SK-N-MC (cell line): Measurements from ENCODE around the gene HMGCS1.

Experiments
- DNase-seq: peaks from one replicate; pipeline ENCODE4 v3.0.0-alpha.2; 2011; ENCODE audit warnings: low read depth, low spot score
- H3K27ac ChIP-seq: fragments of 200-600 bp; sonication (generic); 2 replicates; pipeline ENCODE4 v1.5.1; 2016; ENCODE audit warnings: mixed run types
- H3K36me3 ChIP-seq: fragments of 200-600 bp; sonication (generic); 2 replicates; pipeline ENCODE4 v1.6.1; 2017; ENCODE audit warnings: antibody characterized with exemption, low read length, mixed read lengths; ENCODE audit not compliant: insufficient read depth
- H3K4me3 ChIP-seq: fragments of 200-600 bp; sonication (generic); 2 replicates; pipeline ENCODE4 v1.5.1; 2016
- H3K9ac ChIP-seq: fragments of 200-600 bp; sonication (generic); 2 replicates; pipeline ENCODE4 v1.8.0; 2017; ENCODE audit warnings: mixed run types, mixed read lengths; ENCODE audit not compliant: insufficient read length
- H3K9me3 ChIP-seq: fragments of 200-600 bp; sonication (generic); 2 replicates; pipeline ENCODE4 v1.6.1; 2017; ENCODE audit warnings: low read depth, mild to moderate bottlenecking, antibody characterized with exemption, low read length, moderate library complexity, mixed read lengths
- EZH2 ChIP-seq: fragments of 200-600 bp; sonication (generic); IDR thresholded peaks from one replicate; pipeline ENCODE4 v1.6.1; 2017; ENCODE audit warnings: antibody characterized with exemption
- FOXP2 ChIP-seq: optimal IDR thresholded peaks from 2 replicates; pipeline ENCODE3; 2011; ENCODE audit warnings: mild to moderate bottlenecking, moderate library complexity; ENCODE audit not compliant: insufficient read depth; ENCODE audit errors: extremely low read length, control extremely low read depth
- POLR2AphosphoS5 ChIP-seq: IDR thresholded peaks from 2 replicates; pipeline ENCODE4 v1.6.1; 2012; ENCODE audit warnings: mild to moderate bottlenecking, low read depth, low read length, borderline replicate concordance

Gene HMGCS1

DNA sequence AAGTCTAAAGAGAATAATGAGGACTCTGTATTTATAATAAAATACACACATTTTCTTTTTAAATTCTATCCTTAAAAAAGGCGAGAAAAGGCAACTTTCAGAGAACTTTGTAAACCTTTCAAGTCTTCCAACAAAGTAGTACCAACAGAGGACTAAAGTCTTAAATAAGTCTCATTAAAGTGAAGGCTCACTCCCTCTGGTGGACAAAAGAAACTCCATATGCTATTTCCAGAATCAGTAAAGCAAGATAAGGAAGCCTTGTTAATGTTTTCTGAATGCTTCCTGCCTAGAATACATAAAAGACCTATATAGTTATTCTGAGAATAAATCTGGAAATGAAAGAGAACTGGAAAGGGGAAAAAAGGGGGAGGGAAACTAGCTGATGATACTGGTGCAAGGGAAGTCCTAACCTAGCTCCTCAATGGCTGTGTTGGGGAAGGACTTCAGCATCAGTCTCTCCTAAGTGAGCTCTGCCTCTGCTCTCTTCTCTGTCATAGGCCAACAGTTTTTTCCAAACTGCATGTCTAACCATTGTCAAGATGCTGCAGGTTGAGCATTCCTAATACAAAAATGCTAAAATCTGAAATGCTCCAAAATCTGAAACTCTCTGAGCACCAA is 7.2 kb downstream of the HMGCS1 start:
- H3K27ac ChIP-seq: peak overlapping the region; percentile 30; the same call in 1 of the 2 replicates
- no peak overlapping the region for H3K4me3 ChIP-seq
- H3K9ac ChIP-seq: no peak overlapping the region
- H3K9me3 ChIP-seq: no peaks in the 10 kb centered on the region
- peaks cover 82% of the 10 kb centered on the region for H3K36me3 ChIP-seq
- TF ChIP-seq EZH2 (no peak), FOXP2 (no peak), POLR2AphosphoS5 (no peak)
- DNase-seq: peak; percentile 64

DNA sequence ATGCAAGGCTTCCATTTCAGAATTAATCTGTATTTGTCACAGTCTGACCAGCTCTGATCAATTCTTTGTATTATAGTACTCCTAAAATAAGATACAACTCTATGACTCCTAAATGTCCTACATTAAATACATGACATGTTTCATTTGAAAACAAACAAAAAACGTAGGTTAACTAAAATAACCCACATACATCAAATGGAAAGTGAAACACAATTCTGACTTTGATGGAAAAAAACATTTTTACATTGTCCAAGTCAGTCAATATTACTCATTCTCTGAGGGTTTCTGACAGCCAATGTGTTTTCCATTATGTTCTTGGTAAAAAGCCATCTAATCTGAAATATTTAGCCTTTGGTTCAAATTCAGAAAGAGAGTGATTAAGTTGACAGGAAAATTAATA is 8.7 kb downstream of the HMGCS1 start:
- no peak for DNase-seq
- H3K27ac ChIP-seq: peak overlapping the region; percentile 3; the same call in 1 of the 2 replicates
- H3K9ac ChIP-seq: no peak overlapping the region
- H3K4me3 ChIP-seq: no peak overlapping the region
- no peak for TF ChIP-seq FOXP2
- TF ChIP-seq POLR2AphosphoS5: no peak
- no peak for TF ChIP-seq EZH2
- no peaks in the 10 kb centered on the region for H3K9me3 ChIP-seq
- H3K36me3 ChIP-seq: peaks cover 83% of the 10 kb centered on the region

DNA sequence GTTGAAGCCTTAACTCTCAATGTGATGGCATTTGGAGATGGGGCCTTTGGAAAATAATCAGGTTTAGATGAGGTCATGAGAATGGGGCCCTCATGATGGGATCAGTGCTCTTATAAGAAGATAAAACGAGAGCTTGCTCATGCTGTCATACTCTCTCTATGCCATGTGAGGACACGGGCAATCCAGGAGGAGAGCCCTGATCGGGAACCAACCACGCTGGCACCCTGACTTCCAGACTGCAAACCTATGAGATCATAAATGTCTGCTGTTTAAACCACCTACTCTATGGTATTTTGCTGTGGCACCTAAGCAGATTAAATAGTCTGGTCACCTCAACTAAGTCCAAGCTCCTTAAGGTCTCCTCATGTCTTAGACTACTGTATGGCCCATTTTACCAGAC is 10.0 kb downstream of the HMGCS1 start:
- no peak for DNase-seq
- Histone ChIP-seq H3K9ac (no peak overlapping the region), H3K9me3 (no peaks in the 10 kb centered on the region), H3K4me3 (no peak overlapping the region), H3K27ac (peak overlapping the region; percentile 21; the same call in 1 of the 2 replicates), H3K36me3 (peaks cover 81% of the 10 kb centered on the region)
- no peak for TF ChIP-seq POLR2AphosphoS5
- TF ChIP-seq EZH2: no peak
- no peak for TF ChIP-seq FOXP2

DNA sequence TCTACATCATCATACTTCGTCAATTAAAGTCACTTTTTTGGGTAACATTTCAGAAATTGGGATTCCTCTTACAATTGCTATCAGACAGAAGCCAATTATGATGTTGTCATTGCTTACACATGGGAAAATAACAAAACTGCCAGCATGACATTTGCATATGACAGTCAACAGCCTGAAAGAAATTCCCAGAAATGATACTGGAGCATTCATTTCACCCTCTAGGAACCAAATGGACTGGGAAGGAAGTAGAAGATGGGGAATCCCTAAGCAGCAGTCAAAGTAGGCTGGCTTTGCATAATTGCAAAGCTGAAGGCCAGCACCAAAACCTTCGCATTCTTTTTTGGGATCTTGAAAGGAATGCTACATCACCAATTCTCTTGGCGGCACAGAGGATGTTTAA is 10.7 kb downstream of the HMGCS1 start:
- Histone ChIP-seq H3K4me3 (no peak overlapping the region), H3K36me3 (peaks cover 81% of the 10 kb centered on the region), H3K9me3 (no peaks in the 10 kb centered on the region), H3K27ac (no peak overlapping the region), H3K9ac (no peak overlapping the region)
- TF ChIP-seq EZH2: no peak
- no peak for TF ChIP-seq FOXP2
- TF ChIP-seq POLR2AphosphoS5: no peak; the same call in 1 of the 2 replicates
- DNase-seq: no peak

DNA sequence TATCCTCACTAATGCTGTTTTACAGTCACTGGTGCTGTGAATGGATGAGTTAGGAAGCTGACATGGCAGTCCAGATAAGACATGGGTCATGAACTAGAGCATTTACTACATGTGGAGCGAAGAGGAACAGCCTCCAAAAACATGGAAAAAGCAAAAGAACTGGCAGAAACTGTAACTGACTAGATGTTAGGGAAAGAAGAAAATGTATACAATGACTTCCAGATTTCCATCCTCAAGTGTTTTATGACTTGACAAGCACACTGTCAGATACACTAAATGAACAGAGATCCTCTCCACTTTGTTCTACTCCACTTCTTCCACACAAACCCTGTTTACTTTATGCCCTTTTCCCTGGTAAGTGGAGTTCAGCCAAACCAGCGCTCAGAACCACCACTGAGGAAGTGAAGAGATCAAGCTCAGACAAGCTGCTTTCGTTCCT is 11.5 kb downstream of the HMGCS1 start:
- peak overlapping the region; percentile 12; the same call in 1 of the 2 replicates for H3K27ac ChIP-seq
- no peaks in the 10 kb centered on the region for H3K9me3 ChIP-seq
- peaks cover 88% of the 10 kb centered on the region for H3K36me3 ChIP-seq
- H3K9ac ChIP-seq: no peak overlapping the region
- no peak for DNase-seq
- H3K4me3 ChIP-seq: no peak overlapping the region
- no peak for TF ChIP-seq FOXP2
- TF ChIP-seq EZH2: no peak
- no peak for TF ChIP-seq POLR2AphosphoS5

DNA sequence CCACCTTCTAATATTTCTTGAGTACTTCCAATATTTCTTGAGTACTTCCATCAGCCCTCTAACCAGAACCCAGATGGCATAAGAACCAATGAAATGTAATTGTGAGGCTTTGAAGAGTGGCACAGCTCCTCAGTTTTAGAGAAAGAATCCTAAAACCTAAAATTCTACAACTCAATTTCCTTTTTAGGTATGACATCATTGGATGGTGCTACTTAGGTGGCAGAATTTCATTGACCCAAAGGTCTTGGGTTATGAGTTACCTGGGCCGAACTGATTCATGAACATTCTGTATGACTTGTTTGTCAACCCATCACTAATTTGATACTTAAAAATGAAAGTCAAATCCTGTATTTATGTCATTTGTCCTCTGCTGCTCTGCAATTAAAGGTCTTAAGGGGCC is 13.1 kb downstream of the HMGCS1 start:
- DNase-seq: no peak
- Histone ChIP-seq H3K4me3 (no peak overlapping the region), H3K27ac (no peak overlapping the region), H3K9ac (no peak overlapping the region), H3K36me3 (peaks cover 96% of the 10 kb centered on the region), H3K9me3 (no peaks in the 10 kb centered on the region)
- TF ChIP-seq EZH2: no peak
- TF ChIP-seq POLR2AphosphoS5: no peak
- TF ChIP-seq FOXP2: no peak

DNA sequence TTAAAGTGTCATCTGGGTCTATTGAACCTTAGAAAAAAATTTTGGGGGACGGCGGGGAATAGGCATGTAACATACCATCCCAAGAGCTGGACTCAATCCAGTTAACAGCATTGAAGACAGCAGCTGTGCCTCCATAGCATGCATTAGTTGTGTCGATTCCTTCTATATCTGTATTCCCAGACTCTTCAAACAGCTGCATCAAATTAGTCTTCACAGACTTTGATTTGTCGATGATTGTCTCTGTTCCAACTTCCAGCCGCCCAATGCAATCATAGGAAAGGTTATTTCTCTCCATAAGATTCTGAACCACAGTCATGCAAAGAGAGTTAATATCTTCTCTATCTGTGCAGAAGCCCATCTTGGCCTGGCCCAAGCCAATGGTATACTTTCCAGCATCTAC is 14.8 kb downstream of the HMGCS1 start:
- Histone ChIP-seq H3K36me3 (peaks cover 96% of the 10 kb centered on the region), H3K4me3 (no peak overlapping the region), H3K27ac (0 out of 2 replicates have a peak overlapping the region, but pooled peaks have one; percentile 4), H3K9ac (no peak overlapping the region), H3K9me3 (no peaks in the 10 kb centered on the region)
- TF ChIP-seq FOXP2 (no peak), POLR2AphosphoS5 (no peak), EZH2 (no peak)
- no peak for DNase-seq

DNA sequence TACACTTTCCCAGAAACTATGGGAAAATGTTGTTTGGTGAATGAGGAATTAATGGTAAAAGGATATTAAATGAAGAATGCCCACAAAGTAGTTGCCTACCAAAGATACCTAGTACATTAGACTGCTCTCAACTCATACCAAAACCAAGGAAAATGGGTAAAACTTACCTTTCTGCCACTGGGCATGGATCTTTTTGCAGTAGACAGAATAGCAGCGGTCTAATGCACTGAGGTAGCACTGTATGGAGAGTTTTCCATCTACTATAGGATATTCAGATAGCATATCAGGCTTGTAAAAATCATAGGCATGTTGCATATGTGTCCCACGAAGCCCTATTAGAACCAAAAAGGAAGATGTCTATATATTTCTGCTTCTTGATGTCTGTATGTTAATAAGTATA is 16.4 kb downstream of the HMGCS1 start:
- peaks cover 94% of the 10 kb centered on the region for H3K36me3 ChIP-seq
- no peak overlapping the region for H3K4me3 ChIP-seq
- H3K9ac ChIP-seq: no peak overlapping the region
- no peak for DNase-seq
- 0 out of 2 replicates have a peak overlapping the region, but pooled peaks have one; percentile 23 for H3K27ac ChIP-seq
- H3K9me3 ChIP-seq: no peaks in the 10 kb centered on the region
- TF ChIP-seq EZH2 (no peak), POLR2AphosphoS5 (no peak), FOXP2 (no peak)
